Cardiac fibroblast (primary cell): Measurements from ENCODE around the gene RESP18.
A peak's percentile ranks its signal among the peaks of the same experiment; 100 is the strongest.

ENCODE experiments used
- DNase-seq, 2 donors: peaks; one replicate each; pipeline versions ENCODE4 v3.0.0 to v3.0.0-alpha.2; 2010; ENCODE audit warnings: low read depth in 2 of 2
- H3K4me3 ChIP-seq, 2 donors: replicated peaks in 1 of 2; 1 replicate in 1 of 2; 2 replicates in 1 of 2; pipeline ENCODE4 v1.5.1; 2011; ENCODE audit warnings: low read depth in 2 of 2, low read length in 2 of 2, mild to moderate bottlenecking in 2 of 2, moderate library complexity in 1 of 2
- CTCF ChIP-seq: IDR thresholded peaks from one replicate; pipeline ENCODE4 v1.5.1; 2011; ENCODE audit warnings: low read depth, mild to moderate bottlenecking, low read length, inconsistent platforms

RESP18 gene

GRCh38 chr2:219352448-219353023 lies 20.0 kb upstream of the RESP18 start:
- H3K4me3 ChIP-seq: no peak overlapping the region
- DNase-seq: peak; percentile 71
- peak; percentile 70 for TF ChIP-seq CTCF

- DNase-seq: peak; percentile 12
- TF ChIP-seq CTCF: no peak
- no peak overlapping the region for H3K4me3 ChIP-seq
Measured at GRCh38 chr2:219350710-219351221, 18.2 kb upstream of the RESP18 start.

- H3K4me3 ChIP-seq: no peak overlapping the region
- no peak for TF ChIP-seq CTCF
- DNase-seq: no peak
Measured at GRCh38 chr2:219350215-219350614, 17.7 kb upstream of the RESP18 start.

GRCh38 chr2:219344751-219345430 lies 12.3 kb upstream of the RESP18 start:
- H3K4me3 ChIP-seq: no peak overlapping the region
- DNase-seq: peak; percentile 59 to 63
- TF ChIP-seq CTCF: no peak

- no peak for TF ChIP-seq CTCF
- peak in 1 of 2 donors; percentile 18 for DNase-seq
- no peak overlapping the region for H3K4me3 ChIP-seq
Measured at GRCh38 chr2:219335373-219335786, 2.8 kb upstream of the RESP18 start.

- no peak for TF ChIP-seq CTCF
- DNase-seq: no peak
- H3K4me3 ChIP-seq: no peak overlapping the region
Measured at GRCh38 chr2:219334076-219334475, 1.5 kb upstream of the RESP18 start.
